DND-41 (cell line): ENCODE results near the gene SMG6.

Experiments used
- CTCF ChIP-seq: IDR thresholded peaks from 2 replicates; pipeline ENCODE4 v1.5.1; 2012; ENCODE audit warnings: borderline replicate concordance, low read length, moderate library complexity, mild to moderate bottlenecking; ENCODE audit not compliant: poor library complexity, severe bottlenecking; ENCODE audit errors: extremely low read depth
- EZH2 ChIP-seq: IDR thresholded peaks from 3 replicates; pipeline ENCODE4 v1.6.1; 2012; ENCODE audit warnings: borderline replicate concordance, low read depth, mild to moderate bottlenecking, moderate library complexity, low read length, inconsistent platforms; ENCODE audit not compliant: severe bottlenecking

- TF ChIP-seq CTCF (no peak), EZH2 (no peak)
These were observed 197.2 kb downstream of the SMG6 start for GRCh38 chr17:2106308-2106955.
